ENCODE results near the gene CCDC167.

CCDC167 gene

GRCh38 chr6:37499433-37500293, at the start of gene CCDC167:
Gene CCDC167 (minus strand): TSS chr6:37499893. CDS start chr6:37499863, 30 bp downstream.
- DNase-seq = peak; percentile 95

DNA sequence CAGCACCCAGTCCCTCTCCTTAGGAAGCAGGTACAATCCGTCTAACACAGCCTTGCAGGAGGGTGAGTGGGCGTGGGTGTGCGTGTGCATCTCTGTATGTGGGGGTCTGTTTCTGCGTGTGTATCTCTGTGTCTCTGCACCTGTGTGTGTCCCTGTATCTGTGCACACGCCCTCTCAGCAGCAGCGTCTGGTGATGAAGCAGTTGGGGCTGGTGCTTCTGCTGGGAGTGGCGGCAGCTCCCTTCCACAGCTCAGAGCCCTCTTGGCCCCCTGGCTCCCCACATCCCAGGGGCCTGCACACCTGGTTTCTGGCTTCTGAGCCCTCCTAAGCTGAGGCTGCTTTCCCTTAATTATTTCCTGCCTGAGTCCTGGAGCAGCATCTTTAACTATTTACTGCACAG, 49.5 kb upstream of the CCDC167 start:
- no peak for DNase-seq

DNA sequence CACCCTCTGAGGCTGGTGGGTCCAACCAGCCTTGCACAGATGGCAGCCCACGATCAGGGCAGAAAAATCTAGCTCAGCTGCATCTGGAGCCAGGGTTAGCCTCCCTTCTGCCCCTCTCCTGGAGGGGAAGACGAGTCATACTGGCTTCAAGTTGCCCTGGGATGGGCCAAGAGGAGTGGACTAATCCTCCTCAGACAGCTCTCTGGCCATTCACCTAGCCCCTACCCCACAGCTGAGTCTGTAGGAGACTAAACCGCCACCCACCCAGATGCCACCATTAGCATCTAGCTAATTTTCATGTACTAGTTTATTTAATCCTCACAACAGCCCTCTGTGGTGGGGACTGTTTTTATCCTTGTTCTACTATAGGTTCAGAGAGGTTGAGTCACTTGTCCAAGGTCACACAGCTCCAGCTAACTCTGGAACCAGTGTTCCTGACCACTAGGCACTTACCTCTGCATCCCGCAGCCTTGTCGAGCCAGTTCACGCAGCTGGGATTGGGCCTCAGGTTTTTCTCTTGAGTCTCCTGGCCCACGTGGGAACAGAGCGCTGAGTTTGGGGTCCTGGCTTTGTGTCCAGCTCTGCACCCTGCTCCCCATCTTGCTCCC, 48.5 kb upstream of the CCDC167 start:
- DNase-seq = no peak

GRCh38 chr6:37547564-37548061, 47.9 kb upstream of the CCDC167 start:
- DNase-seq = peak; percentile 30

DNA sequence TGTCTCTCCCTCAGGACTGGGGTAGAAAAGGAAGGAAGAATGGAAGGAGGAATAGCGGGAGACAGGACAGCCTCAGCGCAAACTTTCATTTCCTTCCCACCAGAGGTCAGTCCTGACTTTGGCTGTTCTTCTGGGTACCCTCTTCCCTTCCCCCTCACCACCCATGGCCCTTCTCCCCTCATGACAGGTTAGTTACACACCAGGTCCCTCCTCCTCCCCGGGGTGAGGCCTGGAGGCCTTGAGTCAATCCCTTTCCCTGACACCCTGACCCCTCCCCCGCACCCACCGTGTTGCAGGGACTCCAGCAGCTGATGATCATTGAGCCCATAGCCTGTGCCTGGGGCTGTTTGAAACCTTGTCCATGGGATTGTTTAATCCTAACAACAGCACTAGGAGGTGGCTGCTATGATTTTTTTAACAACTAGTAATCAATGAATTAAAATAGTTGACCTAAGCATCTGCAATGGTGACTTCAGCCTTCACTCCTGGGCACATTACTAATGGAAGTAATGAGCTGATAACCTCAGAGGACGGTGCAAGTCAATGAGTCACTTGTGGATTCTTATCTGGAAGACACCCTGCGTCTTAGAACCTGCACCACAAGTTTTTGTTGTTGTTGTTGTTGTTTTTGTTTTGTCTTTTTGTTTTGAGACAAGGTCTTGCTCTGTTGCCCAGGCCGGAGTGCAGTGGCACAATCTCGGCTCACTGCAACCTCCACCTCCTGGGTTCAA, 46.6 kb upstream of the CCDC167 start:
- no peak for DNase-seq

DNA sequence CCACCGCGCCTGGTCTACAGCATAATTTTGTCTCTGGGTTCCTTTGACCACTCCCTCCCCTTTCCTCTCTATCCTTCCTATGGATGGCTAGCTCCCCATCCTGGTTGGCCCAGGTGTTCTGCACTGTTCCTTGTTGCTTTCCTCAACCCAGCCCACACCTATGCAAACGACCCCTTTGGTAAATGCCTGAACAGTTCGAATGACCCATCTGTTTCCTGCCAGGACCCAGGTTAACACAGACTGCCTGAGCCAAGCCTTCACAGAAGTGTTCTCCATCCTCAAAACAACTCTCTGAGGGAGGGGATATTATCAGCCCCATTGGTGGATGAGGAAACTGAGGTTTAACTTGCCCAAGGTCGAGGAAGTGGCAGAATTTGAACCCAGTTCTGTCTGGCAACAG, 44.8 kb upstream of the CCDC167 start:
- no peak for DNase-seq

GRCh38 chr6:37543361-37543760, 43.7 kb upstream of the CCDC167 start:
- no peak for DNase-seq

DNA sequence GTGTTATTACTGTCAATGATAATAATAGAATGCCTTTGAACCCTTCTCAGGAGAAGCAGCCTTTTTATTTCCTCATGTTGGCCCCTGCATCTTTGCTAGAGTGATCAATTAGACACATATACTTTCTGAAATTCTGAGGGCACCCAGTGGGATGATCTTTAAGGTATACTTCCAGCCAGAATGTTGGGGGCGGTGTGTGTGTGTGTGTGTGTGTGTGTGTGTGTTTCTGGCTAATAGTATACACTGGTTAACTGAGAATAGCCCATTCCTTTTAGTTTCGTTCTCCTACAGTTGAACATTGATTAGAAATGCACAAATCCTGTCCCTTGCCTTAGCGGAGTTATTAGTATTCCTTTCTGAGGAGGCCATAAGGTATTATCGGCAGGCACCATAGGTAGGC, 41.7 kb upstream of the CCDC167 start:
- DNase-seq = no peak

DNA sequence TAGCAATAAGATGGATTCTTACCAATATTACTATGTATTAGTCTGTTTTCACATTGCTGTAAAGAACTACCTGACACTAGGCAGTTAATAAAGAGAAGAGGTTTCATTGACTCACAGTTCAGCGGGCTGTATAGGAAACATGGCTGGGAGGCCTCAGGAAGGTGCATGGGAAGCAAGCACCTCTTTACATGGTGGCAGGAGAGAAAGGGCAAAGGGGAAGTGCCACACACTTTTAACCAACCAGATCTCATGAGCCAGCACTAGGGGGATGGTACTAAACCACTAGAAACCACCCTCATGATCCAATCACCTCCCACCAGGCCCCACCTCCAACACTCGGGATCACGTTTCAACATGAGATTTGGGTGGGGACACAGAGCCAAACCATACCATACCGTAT, 40.7 kb upstream of the CCDC167 start:
- no peak for DNase-seq

- DNase-seq = no peak
Measured at GRCh38 chr6:37540029-37540352, 40.3 kb upstream of the CCDC167 start.

GRCh38 chr6:37539171-37540028, 39.7 kb upstream of the CCDC167 start:
- no peak for DNase-seq

- no peak for DNase-seq
Measured at GRCh38 chr6:37538107-37538506, 38.4 kb upstream of the CCDC167 start.

GRCh38 chr6:37537548-37537947, 37.9 kb upstream of the CCDC167 start:
- DNase-seq = no peak

DNA sequence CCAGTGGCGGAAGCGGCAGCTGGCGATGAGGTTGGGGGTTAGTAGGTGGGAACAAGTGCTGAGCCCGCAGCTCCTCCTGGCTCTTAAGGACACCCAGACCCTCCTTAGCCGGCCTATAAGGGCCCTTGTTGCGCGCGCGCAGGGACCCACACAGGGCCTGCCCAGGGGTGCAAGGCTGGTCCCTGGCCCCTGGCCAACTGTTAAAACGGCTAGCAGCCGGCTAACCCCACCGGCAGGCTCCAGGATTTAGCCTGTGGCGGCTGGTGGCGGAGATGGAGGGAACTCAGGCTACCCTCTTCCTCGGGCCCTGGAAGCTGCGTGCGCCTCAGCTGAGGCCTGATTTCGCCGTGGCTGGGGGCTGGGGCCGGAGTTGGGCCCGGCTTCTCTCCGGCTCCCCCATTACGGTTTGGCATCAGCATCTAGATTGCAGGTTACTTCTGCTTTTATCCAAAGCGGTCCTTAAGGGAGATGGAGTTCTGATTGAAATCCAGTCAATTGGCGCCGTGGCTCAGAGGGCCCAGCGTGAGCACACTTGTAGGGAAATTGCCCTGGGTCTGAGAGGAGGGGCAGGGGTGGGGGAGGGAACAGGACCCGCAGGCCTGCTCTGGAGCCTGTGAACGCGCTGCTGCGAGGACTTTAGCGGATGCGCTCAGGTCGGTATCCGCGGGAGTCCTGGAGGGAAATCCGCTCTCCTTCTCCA, 36.9 kb upstream of the CCDC167 start:
- DNase-seq = no peak

GRCh38 chr6:37535759-37536490, 36.2 kb upstream of the CCDC167 start:
- DNase-seq = peak; percentile 26

- no peak for DNase-seq
Measured at GRCh38 chr6:37535428-37535758, 35.7 kb upstream of the CCDC167 start.

- no peak for DNase-seq
Measured at GRCh38 chr6:37534893-37535292, 35.2 kb upstream of the CCDC167 start.

DNA sequence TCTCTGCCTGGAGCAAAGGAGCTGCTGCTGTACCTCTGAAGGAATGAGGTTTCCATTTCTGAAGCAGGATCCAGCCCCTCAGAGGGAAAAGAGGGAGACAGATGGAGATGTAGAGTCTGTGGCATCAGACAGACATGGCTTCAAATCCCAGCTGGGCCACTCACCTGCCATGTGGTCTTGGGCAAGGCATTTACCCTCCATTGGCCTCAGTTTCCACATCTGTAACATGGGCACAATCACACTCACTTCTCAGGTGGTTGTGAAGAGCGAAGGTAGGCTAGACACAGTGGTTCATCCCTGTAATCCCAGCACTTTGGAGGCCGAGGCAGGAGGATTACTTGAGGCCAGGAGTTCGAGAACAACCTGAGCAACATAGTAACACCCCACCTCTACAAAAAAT, 32.4 kb upstream of the CCDC167 start:
- no peak for DNase-seq

DNA sequence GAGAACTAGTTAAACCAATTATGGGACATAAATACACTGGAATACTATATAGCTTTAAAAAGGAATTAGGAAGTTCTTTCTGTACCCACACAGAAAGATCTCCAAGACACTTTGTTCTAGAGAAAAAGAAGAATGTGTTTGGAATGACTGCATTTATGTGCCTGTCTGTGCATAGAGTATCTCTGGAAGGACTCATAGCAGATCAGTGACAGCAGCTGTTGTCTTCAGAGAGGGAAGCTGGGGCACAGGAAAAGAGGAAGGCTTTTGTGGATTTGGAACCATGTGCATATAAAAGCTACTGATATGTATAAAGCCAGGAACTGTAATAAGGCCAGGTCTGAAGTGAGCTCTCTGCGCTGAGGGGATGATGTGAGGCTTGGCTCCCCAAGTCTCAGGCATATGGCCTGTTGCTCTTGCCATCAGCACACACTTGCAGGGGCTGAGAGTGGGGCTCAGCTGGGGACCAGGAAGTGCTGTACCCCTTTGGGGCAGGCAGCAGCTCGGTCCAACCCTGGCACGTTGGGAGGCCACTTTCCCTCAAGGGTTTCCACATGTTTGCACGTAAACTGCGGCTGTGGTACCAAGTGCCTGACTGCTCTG, 31.8 kb upstream of the CCDC167 start:
- no peak for DNase-seq

- DNase-seq = no peak
Measured at GRCh38 chr6:37531026-37531425, 31.3 kb upstream of the CCDC167 start.

DNA sequence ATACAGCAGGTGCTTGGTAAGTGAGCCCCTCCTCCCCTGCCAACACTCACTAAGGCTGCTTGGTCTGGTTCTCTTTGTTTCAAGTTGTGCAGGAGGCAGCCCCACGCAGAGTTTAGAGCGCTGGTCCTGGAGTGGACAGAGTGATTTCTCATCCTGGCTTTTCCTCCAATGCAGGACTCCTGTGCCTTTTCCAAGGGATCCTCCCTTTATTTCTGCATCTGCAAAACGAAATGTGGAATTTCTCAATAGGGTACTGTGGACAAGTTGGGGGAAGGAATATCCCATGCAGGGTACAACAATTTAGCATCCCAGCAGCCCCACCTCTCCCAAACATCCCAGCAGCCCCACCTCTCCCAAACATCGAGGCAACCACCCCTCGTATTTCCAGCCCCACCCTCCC, 30.6 kb upstream of the CCDC167 start:
- no peak for DNase-seq

Measured in activated gamma-delta T cell treated with Interleukin-2 at 50 U/mL for 16 hours (primary cell).